Measurements from ENCODE around the gene TSPAN33.
"Not testable (repeated sequence)": the region's sequence is repeated elsewhere in the genome, so short reads cannot be mapped to it uniquely, and the experiment has no call there.

The TSPAN33 gene

DNA sequence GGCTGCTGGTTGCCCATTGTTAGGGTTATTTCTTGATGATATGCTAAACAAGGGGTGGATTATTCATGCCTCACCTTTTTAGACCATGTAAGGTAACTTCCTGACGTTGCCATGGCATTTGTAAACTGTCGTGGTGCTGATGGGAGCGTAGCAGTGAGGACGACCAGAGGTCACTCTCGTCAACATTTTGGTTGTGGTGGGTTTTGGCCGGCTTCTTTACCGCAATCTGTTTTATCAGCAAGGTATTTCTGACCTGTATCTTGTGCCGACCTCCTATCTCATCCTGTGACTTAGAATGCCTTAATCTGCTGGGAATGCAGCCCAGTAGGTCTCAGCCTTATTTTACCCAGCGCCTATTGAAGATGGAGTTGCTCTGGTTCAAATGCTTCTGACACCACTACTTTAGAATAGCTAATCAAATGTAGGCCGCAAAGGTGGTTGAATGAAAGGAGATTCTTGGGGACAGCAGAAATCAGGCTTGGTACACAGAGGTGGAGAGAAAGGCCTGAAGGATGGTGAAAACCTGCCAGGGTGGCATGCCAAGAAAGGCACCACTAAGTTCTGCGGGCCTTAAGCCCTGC is 26.0 kb downstream of the TSPAN33 start:
- DNase-seq = no peak

DNA sequence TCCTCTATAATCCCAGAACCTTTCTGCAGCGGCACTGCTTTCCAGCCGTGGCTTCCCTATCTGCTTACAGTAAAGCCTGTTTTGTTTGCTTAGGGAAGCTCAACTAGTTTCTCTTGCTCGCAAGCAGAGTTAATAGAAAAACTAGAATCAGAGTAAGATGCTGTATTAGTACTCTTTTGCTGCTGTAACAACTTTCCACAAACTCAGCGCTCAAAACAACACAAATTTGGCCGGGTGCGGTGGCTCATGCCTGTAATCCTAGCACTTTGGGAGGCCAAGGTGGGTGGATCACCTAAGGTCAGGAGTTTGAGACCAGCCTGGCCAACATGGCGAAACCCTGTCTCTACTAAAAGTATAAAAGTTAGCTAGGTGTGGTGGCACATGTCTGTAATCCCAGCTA is 29.4 kb downstream of the TSPAN33 start:
- not testable (repeated sequence) for DNase-seq

DNA sequence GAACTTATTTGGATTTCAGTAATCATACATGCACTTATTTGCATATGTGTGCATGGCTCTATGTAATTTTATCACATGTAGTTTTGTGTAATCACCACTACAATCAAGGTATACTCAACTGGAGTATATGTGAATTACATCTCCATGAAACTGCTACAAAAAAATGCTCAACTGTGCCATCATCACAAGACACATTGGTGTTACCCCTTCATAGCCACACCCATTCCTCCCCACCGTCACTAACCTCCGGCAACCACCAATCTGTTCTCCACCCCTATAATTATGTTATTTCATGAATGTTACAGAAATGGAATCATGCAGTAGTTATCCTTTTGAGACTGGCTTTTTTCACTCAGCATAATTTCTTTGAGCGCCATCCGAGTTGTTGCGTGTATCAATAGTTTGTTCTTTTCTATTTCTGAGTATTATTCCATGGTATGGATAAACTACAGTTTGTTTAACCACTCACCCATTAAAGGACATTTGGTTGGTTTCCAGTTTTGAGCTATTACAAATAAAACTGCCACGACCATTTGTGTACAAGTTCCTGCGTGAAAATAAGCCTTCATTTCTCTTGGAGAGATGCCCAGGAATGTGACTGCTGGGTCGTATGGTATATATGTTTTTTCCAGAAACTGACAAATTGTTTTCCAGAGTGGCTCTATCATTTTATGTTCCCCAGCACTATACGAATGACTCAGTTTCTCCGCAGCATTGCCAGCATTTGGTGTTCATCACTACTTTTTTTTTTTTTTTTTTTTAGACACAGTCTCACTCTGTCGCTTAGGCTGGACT is 32.6 kb downstream of the TSPAN33 start:
- no peak for DNase-seq

DNA sequence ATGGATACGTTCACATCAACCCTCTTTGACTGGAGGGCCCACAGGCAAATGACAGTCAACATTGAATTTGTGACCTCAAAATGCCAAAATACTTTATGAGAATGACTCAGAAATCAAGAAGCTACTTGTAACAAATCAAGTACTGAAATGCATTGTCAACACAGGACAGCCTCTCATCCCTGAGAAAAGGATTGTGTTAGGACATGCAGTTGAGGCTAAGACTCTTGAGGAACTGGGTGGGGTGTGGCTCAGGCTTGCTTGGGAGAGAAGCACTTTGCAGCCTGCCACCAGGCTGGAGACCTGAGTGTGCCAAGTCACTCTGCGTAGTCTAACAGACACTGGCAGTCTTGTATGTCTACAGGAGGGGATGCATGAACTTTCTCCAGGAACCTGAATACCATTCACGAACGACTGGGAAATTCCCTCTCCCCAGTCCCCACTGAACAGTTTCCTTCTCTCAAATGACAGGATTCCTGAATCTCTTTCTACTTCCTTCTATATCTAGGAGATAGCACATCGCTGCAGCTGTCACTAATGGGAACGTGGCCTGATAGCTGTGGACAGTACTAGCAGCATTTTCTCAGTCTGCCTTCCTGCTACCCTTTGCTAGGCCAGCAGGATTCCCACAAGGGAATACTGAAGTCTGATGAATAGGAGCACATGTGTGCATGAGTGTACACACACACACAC is 40.6 kb downstream of the TSPAN33 start:
- DNase-seq = no peak

DNA sequence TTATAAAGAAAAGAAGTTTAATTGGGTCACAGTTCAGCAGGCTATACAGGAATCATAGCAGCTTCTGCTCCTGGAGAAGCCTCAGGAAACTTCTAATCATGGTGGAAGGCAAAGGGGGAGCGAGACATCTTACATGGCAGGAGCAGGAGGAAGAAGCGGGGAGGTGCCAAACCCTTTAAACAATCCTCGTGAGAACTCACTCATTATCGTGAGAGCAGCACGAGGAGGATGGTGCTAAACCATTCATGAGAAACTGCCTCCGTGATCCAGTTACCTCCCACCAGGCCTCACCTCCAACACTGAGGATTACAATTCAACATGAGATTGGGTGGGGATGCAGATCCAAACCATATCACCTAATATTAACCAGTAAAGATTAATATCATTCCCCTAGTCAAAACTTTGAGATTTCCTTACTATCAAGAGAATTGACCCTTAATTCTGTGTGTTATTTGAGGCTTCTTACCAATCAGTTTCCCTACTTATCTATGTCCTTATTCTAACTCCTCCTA is 42.3 kb downstream of the TSPAN33 start:
- DNase-seq = no peak

DNA sequence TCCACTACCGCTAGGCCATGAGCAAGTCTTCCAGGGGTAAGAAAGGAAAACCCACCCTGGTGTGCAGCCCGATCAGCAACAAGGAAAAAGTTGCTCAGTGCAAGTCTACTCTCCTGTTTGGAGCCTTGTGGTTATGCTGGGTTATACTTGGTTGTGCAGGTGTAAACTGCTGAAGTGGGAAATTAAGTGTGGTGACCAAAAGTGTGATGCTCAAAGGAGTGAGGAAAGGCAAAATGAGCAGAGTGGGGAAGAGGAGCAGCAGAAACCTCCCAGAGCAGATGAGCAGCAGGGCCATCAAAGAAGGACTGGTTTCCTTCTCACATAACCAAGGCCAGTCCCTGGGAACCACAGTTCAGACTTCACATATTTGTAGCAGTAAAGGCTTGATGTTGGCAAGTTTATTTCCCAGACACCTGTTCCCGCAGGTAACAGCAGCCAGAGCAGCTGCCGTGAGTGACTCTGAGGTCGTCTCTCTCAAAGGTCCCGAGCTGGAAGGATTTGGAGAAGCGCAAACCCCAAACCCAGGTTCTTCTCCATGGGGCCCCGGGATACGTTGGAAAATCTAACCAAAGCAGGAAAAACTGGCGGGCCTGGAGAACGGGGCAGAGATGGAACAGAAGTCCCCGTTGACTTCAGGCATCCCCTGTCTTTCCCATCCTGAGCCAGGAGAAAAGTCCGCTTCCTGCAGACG is 43.3 kb downstream of the TSPAN33 start:
- DNase-seq = no peak

DNA sequence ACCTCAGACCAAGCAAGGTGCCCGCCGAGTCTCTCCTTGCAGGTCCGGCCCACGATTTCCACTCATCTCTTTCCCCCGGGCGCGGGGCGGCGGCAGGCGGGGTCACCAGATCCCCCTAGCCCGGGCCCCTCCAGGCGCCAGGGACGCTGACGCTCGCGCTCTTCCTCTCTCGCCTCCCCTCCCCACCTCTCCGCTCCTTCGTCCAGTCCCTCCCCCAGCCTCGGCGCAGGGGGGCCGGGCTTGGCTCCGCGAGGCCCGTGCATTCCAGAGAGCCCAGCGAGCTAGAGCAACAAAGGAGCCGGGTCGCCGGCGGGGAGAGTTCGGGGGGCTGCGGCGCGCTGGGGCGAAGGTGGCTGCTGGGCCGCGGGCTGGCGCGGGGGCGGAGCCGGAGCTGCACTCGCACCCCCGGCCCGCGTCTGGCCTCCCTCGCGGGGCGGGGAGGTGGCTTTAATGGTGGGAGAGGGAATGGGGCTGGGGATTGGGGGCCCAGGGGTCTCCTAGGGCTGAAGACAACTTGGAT is 43.9 kb downstream of the TSPAN33 start, which contains the start of gene SMO:
TSS of gene SMO (plus strand) at position 262 of the 520 bp plus-strand sequence. CDS start 519 bp downstream, outside the sequence.
- DNase-seq = no peak

DNA sequence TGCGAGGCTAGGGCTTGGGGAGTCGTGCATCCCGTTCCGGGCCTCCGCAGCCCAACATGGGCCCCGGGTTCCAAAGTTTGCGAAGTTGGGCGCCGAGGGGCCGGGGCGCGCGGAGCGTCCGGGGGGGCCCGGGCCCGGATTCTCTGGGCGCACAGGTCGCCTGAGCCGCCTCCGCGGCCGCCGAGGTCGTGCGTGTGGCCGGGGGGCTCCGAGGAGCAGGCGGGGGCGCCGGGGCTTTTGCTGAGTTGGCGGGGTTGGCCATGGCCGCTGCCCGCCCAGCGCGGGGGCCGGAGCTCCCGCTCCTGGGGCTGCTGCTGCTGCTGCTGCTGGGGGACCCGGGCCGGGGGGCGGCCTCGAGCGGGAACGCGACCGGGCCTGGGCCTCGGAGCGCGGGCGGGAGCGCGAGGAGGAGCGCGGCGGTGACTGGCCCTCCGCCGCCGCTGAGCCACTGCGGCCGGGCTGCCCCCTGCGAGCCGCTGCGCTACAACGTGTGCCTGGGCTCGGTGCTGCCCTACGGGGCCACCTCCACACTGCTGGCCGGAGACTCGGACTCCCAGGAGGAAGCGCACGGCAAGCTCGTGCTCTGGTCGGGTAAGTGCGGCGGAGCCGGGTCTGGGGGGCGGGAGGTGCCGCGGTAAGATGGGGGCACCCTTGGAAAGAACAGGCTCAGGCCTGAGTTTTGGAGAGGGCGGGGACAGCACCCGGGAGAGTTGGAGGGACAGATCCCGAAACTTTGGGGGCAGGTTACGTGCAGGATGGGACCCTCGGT is 44.6 kb downstream of the TSPAN33 start:
- no peak for DNase-seq

DNA sequence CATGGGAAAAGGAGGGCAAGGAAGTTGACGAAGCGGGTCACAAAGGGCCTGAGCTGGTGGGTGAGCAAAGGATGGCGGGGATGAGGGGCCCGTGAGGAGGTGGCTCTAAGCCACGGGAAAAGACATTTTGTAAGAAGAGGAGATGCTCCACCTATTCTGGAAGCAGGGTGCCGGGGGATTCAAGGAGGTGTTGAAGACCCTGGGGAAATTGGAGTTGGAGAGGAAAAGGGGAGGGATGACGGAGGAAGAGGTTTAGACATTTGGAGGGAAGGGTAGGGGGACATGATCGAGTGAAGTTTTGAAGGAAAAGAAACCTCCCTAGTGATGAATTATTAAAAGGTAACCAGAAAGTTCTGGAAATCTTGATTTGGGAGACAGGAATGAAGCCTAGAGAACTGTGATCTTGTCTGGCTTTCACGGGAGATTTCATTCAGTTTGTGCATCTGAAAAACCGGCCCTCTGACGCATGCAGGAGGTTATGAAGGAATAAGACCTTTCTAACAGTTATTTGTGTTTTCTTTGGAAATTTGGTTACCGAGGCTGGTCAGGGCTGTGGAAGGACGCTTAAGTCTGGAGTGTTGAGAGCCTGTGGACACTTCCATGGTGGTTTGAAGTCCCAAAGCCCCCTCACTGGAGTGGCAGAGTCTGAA is 45.3 kb downstream of the TSPAN33 start:
- no peak for DNase-seq

DNA sequence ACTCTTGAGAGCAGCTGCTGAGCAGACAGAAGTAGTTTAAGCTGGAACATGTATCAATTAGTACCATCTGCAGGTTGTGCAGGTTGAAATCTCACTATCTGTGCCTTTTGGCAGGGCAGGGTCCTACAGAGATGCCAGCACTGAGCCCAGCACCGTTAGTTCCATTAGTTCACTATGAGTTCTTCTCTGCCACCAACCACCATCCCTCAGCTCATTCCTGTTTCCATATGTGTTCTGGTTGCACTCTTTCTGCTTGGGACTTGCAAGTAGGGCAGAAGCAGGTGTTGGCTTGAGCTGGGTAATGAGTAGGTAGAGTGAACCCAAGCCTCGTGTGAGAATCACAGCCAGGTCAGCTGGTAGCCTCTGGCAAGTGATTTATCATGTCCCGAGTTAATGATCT is 46.8 kb downstream of the TSPAN33 start:
- DNase-seq = no peak

DNA sequence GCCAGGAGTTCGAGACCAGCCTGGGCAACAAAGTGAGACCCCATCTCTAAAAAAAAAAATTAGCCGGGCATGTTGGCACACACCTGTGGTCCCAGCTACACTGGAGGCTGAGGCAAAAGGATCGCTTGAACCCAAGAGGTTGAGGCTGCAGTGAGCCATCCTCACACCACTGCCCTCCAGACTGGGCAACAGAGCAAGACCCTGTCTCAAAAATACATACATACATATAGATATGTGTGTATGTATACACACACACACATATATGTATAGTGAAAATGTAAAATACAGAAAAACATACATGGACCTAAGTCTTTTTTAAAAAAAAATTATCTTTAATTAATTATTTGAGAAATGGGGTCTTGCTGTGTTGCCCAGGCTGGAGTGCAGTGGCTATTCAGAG is 49.4 kb downstream of the TSPAN33 start:
- DNase-seq = no peak

DNA sequence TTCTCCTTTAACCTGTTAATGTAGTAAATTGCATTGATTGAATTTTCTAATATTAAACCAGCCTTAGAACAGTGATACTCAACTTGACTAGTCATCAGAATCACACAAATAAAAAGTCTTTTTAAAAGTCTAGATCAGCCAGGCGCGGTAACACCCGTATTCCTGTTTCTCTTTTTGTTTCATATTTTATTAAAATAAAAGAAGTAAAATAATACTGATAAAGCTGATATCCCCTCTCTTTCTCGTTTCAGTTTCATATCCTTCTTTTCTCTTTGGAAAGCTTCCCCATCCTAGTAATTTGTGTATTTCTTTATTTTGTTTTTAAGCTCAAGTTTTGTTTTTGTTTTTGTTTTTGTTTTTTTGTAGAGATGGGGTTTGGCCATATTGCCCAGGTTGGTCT is 53.3 kb downstream of the TSPAN33 start:
- no peak for DNase-seq

DNA sequence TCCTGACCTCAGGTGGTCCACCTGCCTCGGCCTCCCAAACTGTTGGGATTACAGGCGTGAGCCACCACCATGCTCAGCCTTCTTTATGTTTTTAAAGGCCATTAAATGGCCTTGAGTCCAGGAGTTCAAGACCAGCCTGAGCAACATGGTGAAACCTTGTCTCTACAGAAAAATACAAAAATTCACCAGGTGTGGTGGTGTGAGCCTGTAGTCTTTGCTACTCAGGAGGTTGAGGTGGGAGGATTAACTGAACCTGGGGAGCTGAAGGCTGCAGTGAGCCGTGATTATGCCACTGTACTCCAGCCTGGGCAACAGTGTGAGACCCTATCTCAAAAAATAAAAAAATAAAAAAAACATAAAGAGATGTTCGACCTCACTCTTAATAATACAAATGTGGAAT is 54.9 kb downstream of the TSPAN33 start:
- no peak for DNase-seq

DNA sequence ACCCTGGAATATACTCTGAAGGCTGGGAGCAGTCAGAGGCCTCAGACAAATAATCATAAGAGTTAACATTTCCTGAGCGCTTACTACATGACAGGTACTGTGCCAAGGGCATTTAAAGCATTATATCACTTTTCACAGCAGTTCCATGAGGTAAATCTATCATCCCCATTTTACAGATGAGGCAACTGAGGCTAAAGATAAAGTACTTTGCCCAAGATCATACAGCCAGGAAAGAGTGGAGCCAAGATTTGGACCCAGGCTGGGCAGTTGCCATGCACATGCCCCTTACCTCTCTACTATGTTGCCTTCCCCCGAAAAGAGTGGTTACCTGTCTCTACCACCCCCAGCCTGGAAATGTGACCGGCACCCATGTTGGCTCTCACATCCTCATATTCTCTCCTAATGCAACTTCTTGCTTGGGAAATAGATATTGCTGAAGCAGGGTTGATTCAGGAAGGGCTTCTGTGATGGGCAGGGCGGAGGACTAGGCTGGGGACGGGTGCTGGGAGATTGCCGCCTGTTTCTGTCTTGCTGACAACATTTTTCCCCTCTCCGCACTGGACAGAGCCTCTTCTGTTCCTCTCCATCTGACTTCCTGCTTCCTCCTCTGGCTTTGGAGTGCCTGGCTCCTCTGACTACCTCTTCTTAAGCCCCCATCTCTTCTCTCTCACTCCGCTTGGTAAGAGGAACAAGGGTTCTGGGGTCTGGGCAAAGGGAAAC is 57.7 kb downstream of the TSPAN33 start:
- no peak for DNase-seq

DNA sequence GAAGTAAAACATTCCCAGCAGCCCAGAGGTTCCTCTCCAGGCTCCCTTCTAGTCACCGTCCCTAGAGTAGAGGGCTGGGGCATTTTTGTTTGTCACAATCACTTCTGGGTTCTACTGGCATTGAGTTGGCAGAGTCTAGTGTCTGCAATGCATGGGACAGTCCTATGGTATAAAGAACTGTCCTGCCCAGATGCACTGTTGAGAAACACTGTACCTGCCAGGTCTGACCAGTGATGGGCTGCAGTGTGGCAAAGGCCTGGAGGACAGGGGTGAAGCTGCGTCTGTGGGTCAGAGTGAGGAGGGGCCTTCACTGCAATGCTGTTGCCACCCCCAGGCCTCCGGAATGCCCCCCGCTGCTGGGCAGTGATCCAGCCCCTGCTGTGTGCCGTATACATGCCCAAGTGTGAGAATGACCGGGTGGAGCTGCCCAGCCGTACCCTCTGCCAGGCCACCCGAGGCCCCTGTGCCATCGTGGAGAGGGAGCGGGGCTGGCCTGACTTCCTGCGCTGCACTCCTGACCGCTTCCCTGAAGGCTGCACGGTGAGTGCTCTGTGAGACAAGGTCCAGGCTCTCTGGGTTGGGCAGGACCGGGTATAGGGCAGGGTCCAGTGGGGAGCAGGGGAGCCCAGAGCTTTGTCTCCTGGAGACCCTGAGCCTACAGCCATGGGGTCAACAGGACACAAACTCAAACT is 58.7 kb downstream of the TSPAN33 start:
- no peak for DNase-seq

DNA sequence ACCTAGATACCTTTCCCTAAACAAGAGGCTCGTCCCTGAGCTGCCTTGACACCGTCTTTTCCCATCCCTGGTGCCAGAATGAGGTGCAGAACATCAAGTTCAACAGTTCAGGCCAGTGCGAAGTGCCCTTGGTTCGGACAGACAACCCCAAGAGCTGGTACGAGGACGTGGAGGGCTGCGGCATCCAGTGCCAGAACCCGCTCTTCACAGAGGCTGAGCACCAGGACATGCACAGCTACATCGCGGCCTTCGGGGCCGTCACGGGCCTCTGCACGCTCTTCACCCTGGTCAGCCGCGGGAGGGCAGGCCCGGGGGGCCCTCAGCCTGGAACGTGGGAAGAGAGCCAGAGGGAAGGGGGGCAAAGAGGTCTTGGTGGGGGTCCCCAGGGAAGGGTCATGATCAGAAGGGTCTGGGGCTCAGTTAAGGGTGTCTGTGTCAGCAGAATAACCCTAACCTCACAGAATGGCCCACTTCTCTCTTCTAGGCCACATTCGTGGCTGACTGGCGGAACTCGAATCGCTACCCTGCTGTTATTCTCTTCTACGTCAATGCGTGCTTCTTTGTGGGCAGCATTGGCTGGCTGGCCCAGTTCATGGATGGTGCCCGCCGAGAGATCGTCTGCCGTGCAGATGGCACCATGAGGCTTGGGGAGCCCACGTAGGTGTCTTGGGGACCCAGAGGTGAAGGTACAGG is 60.8 kb downstream of the TSPAN33 start:
- no peak for DNase-seq

DNA sequence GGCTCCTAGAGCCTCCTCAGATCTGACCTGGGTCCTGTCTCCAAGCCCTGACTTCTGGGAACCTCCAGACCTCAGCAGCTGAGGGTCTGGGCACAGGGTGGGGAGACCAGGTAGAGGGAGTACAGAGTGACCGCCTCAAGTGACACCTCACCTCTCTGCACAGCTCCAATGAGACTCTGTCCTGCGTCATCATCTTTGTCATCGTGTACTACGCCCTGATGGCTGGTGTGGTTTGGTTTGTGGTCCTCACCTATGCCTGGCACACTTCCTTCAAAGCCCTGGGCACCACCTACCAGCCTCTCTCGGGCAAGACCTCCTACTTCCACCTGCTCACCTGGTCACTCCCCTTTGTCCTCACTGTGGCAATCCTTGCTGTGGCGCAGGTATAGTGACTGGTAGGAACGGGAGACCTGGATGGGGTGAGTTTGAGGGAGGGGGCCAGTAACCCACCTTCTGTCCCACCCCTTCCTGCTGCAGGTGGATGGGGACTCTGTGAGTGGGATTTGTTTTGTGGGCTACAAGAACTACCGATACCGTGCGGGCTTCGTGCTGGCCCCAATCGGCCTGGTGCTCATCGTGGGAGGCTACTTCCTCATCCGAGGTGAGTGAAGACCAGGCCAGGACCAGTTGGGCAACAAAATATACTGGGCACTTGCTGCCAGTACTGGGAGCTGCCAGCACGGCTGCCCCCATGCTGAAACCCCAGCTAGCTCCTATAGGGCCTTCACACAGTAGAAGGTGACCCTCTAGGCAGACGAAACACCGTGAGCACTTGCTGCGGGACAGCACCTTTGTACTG is 61.7 kb downstream of the TSPAN33 start:
- no peak for DNase-seq

DNA sequence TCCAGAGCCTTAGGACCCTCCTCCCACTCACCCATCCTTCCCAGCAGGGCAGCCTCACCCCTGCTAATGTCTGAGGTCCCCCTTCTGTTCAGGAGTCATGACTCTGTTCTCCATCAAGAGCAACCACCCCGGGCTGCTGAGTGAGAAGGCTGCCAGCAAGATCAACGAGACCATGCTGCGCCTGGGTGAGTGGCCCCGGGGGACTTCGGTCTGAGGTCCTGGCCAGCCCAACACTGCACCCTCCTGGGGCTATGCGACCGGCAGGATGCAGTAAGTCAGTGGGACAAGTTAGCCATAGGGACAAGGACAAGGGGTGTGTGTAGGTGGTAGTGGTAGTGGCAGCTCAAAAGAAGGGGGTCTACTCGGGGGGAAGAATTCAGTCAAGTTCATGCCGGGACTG is 64.2 kb downstream of the TSPAN33 start:
- DNase-seq = no peak
